HepG2 (cell line): Measurements from ENCODE around the gene ACTL8. TPM values are rescaled to one million over a fixed set of nuclear protein-coding genes. Genes with fewer than 3 reads are reported as not detected.

Source experiments
- ATAC-seq: fragments of 200-7000 bp; cut with Tn5 transposase; 3 replicates; pipeline ENCODE4 v1.9.1; 2020; ENCODE audit warnings: mild to moderate bottlenecking, moderate library complexity
- BruUV-seq: library from RNA; stranded (reverse); fragments of 400-500 nt; replicated peaks from 2 replicates; lab custom pipeline; 2021; lab: Mats Ljungman, UMichigan
- CTCF ChIA-PET: fragments of 300-600 bp; formaldehyde crosslinking; extraction: SDS; loops from one replicate; lab custom pipeline; 2021; ENCODE audit warnings: low total read pairs, inconsistent platforms, low intra/inter-chr PET ratio; lab: Yijun Ruan, JAX
- POLR2A ChIA-PET: fragments of 350-600 bp; sonication (Branson Sonifier 250); formaldehyde crosslinking; loops from one replicate; lab custom pipeline; 2020; ENCODE audit warnings: antibody characterized with exemption, inconsistent platforms; lab: Yijun Ruan, JAX
- DNase-seq: peaks from one replicate; pipeline ENCODE4 v3.0.0-alpha.2; 2015; ENCODE audit warnings: low spot score
- FAIRE-seq: peaks from 3 replicates; lab custom pipeline; 2011; peaks lifted over from hg19 to GRCh38; lab: Jason Lieb, UNC
- H2AFZ ChIP-seq: one replicate; pipeline ENCODE4 v1.6.1; 2011; ENCODE audit warnings: low read length, inconsistent platforms
- H3K27ac ChIP-seq: fragments of 300-600 bp; 3 replicates; pipeline ENCODE4 v1.8.0; 2011; ENCODE audit warnings: mixed run types, mild to moderate bottlenecking, mixed read lengths, low read length, inconsistent platforms; ENCODE audit not compliant: insufficient read depth; ENCODE audit errors: extremely low read length
- H3K27me3 ChIP-seq, 2 experiments: fragments of 200-600 bp in 1 of 2; 2 replicates in 1 of 2; 3 replicates in 1 of 2; pipeline versions ENCODE4 v1.6.0 to v1.8.0; 2011; ENCODE audit warnings: low read length in 2 of 2, mild to moderate bottlenecking in 2 of 2, moderate library complexity in 2 of 2, inconsistent platforms in 1 of 2; ENCODE audit not compliant: insufficient read depth in 2 of 2, control insufficient read depth in 1 of 2
- H3K36me3 ChIP-seq, 2 experiments: fragments of 200-600 bp in 1 of 2; replicated peaks in 1 of 2; 2 replicates in 1 of 2; 3 replicates in 1 of 2; pipeline versions ENCODE4 v1.5.1 to v1.8.0; 2011; ENCODE audit warnings: low read length in 2 of 2, inconsistent platforms in 1 of 2; ENCODE audit not compliant: insufficient read depth in 2 of 2, control insufficient read depth in 1 of 2
- H3K4me1 ChIP-seq: 2 replicates; pipeline ENCODE4 v1.5.1; 2012; ENCODE audit warnings: low read length, inconsistent platforms; ENCODE audit not compliant: insufficient read depth
- H3K4me2 ChIP-seq: 2 replicates; pipeline ENCODE4 v1.6.0; 2011; ENCODE audit warnings: low read depth, low read length, inconsistent platforms
- H3K4me3 ChIP-seq, 3 experiments: fragments of 200-600 bp in 1 of 3; sonication (generic), shearing (Covaris generic) in 1 of 3; replicated peaks in 1 of 3; 2 replicates each; pipeline ENCODE4 v1.5.1; 2011 to 2016; ENCODE audit warnings: low read length in 3 of 3, inconsistent platforms in 2 of 3, low read depth in 2 of 3, mild to moderate bottlenecking in 2 of 3, control low read depth in 1 of 3, mixed read lengths in 1 of 3; ENCODE audit not compliant: insufficient read depth in 1 of 3
- H3K79me2 ChIP-seq: one replicate; pipeline ENCODE4 v1.6.1; 2011; ENCODE audit warnings: low read length, inconsistent platforms; ENCODE audit not compliant: insufficient read depth
- H3K9ac ChIP-seq: 2 replicates; pipeline ENCODE4 v1.6.0; 2011; ENCODE audit warnings: mild to moderate bottlenecking, low read depth, low read length, inconsistent platforms; ENCODE audit not compliant: insufficient read depth
- H3K9me3 ChIP-seq: 2 replicates; pipeline ENCODE4 v1.5.1; 2012; ENCODE audit warnings: mild to moderate bottlenecking, low read length
- H4K20me1 ChIP-seq: 2 replicates; pipeline ENCODE4 v1.6.0; 2011; ENCODE audit warnings: inconsistent platforms, mild to moderate bottlenecking, low read length, moderate library complexity; ENCODE audit not compliant: insufficient read depth
- BHLHE40 ChIP-seq: IDR thresholded peaks from 2 replicates; pipeline ENCODE4 v1.6.1; 2011; ENCODE audit warnings: low read length, improper control_type of control experiment
- CHD4 ChIP-seq: fragments of 200-600 bp; sonication (generic); IDR thresholded peaks from 2 replicates; pipeline ENCODE4 v1.7.0; 2017; ENCODE audit warnings: mild to moderate bottlenecking, low read length, borderline replicate concordance
- HHEX ChIP-seq: IDR thresholded peaks from 2 replicates; pipeline ENCODE4 v1.6.1; 2016; ENCODE audit warnings: control low read depth
- HNRNPLL ChIP-seq: fragments of 200-400 bp; formaldehyde crosslinking; IDR thresholded peaks from 2 replicates; pipeline ENCODE4 v1.6.1; 2017; ENCODE audit warnings: mild to moderate bottlenecking, low read depth, low read length; ENCODE audit not compliant: poor library complexity, severe bottlenecking
- HOXA3 ChIP-seq: sonication (generic); formaldehyde crosslinking; IDR thresholded peaks from 2 replicates; pipeline ENCODE4 v1.5.0; 2020; ENCODE audit warnings: missing genetic modification reagents
- KLF12 ChIP-seq: sonication (generic); formaldehyde crosslinking; IDR thresholded peaks from 2 replicates; pipeline ENCODE4 v1.4.0; 2020; ENCODE audit warnings: missing genetic modification reagents, borderline replicate concordance
- TCF7 ChIP-seq: sonication (generic); IDR thresholded peaks from 2 replicates; pipeline ENCODE4 v1.6.1; 2016; ENCODE audit warnings: antibody characterized with exemption, low read depth
- TOPORS ChIP-seq: sonication (generic); formaldehyde crosslinking; IDR thresholded peaks from 2 replicates; pipeline ENCODE4 v1.8.0; 2023; ENCODE audit warnings: mild to moderate bottlenecking, missing genetic modification reagents
- ZBTB20 ChIP-seq: sonication (generic); formaldehyde crosslinking; IDR thresholded peaks from 2 replicates; pipeline ENCODE4 v1.8.1; 2023; ENCODE audit warnings: missing genetic modification reagents, low read depth, mild to moderate bottlenecking, borderline replicate concordance
- ZBTB40 ChIP-seq, 2 experiments: fragments of 450-650 bp in 1 of 2; sonication (generic) in 1 of 2; formaldehyde crosslinking in 1 of 2; IDR thresholded peaks; 2 replicates each; pipeline versions ENCODE4 v1.6.1 to v1.8.0; 2016 to 2022; ENCODE audit warnings: antibody characterized with exemption in 1 of 2, mild to moderate bottlenecking in 1 of 2, missing genetic modification reagents in 1 of 2
- ZNF430 ChIP-seq: sonication (generic); formaldehyde crosslinking; IDR thresholded peaks from 2 replicates; pipeline ENCODE4 v1.9.0; 2021; ENCODE audit warnings: mild to moderate bottlenecking, missing genetic modification reagents
- WGBS: methylation state at CpG from one replicate; pipeline ENCODE4 v1.1.6; 2017; ENCODE audit warnings: low lambda C conversion rate; 5-methylcytosine and 5-hydroxymethylcytosine counted together
- in situ Hi-C: cut with HindIII; loops from 2 replicates; pipeline ENCODE4 v1.10.0; 2017; ENCODE audit warnings: low pct_unique_long_range_greater_than_20kb; ENCODE audit not compliant: extremely low pct_ligation_motif_present
- intact Hi-C: fragments of 100-400 bp; cut with micrococcal nuclease; formaldehyde crosslinking; loops from one replicate; pipeline ENCODE4 v1.10.0; 2022; ENCODE audit not compliant: unreplicated experiment
- polyA plus RNA-seq, 8 experiments: library from polyadenylated mRNA; depleted of rRNA in 3 of 8; stranded (reverse) in 7 of 8; unstranded in 1 of 8; fragments of >200 nt; fragmentation: Illumina TruSeq in 4 of 8; extraction: Trizol in 4 of 8; gene quantifications; 2 replicates each; pipeline versions ENCODE4 v1.2.1 to v1.2.3, GENCODE V29; 2011 to 2016; ENCODE audit warnings: low read depth in 4 of 8, missing spikeins in 1 of 8, mixed read lengths in 1 of 8; ENCODE audit not compliant: insufficient read depth in 1 of 8
- total RNA-seq, 5 experiments: library from RNA; depleted of rRNA; stranded (reverse); fragments of >200 nt; fragmentation: Illumina TruSeq; extraction: Trizol; gene quantifications; 2 replicates each; pipeline ENCODE4 v1.2.3, GENCODE V29; 2016; ENCODE audit warnings: low read depth in 1 of 5
- TF ChIP-seq, protein P1 (sequence below): sonication (generic); formaldehyde crosslinking; IDR thresholded peaks from 2 replicates; pipeline ENCODE4 v1.4.0; 2020; ENCODE audit warnings: mild to moderate bottlenecking, missing genetic modification reagents
- TF ChIP-seq, protein P2 (sequence below): sonication (generic); formaldehyde crosslinking; conservative IDR thresholded peaks from 2 replicates; pipeline ENCODE4 v1.8.1; 2023; ENCODE audit warnings: missing genetic modification reagents
- TF ChIP-seq, protein P3 (sequence below): sonication (generic); formaldehyde crosslinking; conservative IDR thresholded peaks from 2 replicates; pipeline ENCODE4 v1.4.0; 2020; ENCODE audit warnings: missing genetic modification reagents

Gene ACTL8
- total and polyA plus RNA-seq, 2 of the 13 experiments (the other 11 are each of a cell fraction or from before 2014, with no cell fraction given), result 0.09 to 0.64 TPM

DNA sequence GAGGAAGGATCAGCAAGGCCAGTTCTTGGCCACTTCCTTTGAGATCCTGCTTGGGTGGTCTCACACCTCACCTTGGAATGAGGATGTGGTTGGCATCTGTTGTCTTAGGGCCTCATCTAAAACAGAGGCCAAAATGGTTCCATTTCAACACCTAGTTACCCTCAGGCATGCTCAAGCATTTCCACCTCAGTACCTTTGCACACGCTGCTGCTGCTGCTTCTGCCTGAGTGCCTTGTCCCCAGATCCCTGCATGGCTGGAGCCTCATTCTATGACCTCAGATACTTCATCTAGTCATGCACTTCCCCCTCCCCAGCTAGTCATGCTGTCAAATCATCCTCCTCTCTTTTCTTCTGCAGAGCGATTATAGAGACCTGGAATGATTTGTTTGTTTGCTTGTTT is 86.8 kb downstream of the ACTL8 start:
- Histone ChIP-seq H3K36me3 (no peaks in the 10 kb centered on the region), H3K4me3 (no peak overlapping the region), H3K27me3 (peaks cover 0 to 4% of the 10 kb centered on the region in 2 experiments; a peak in 2 of 5 replicates), H3K79me2 (no peaks in the 10 kb centered on the region), H2AFZ (no peak overlapping the region), H3K27ac (no peak overlapping the region), H3K9me3 (no peaks in the 10 kb centered on the region), H4K20me1 (no peaks in the 10 kb centered on the region), H3K9ac (no peak overlapping the region), H3K4me2 (no peak overlapping the region), H3K4me1 (no peaks in the 10 kb centered on the region)
- DNase-seq (no peak), ATAC-seq (no peak), FAIRE-seq (no peak)
- CTCF ChIA-PET, result no interaction called here
- intact Hi-C loops, result no loop called here
- POLR2A ChIA-PET, result no interaction called here
- in situ Hi-C loops, result no loop called here
- WGBS, result 9% methylated on average over 2 of the region's 2 CpGs
- BruUV-seq, result no TSS peak
- TF ChIP-seq ZBTB20 (CRISPR knock-in tag) (no peak), CHD4 (no peak), HNRNPLL (no peak), ZNF430 (CRISPR knock-in tag) (no peak), BHLHE40 (no peak), ZBTB40 (IDR thresholded peaks at IDR 0.05) (no peak), ZBTB40 (CRISPR knock-in tag; IDR thresholded peaks at IDR 0.05) (no peak), KLF12 (CRISPR knock-in tag) (no peak), HOXA3 (no peak), TOPORS (CRISPR knock-in tag) (no peak), TCF7 (no peak), HHEX (CRISPR knock-in tag) (no peak)
- TF ChIP-seq, protein P1, sequence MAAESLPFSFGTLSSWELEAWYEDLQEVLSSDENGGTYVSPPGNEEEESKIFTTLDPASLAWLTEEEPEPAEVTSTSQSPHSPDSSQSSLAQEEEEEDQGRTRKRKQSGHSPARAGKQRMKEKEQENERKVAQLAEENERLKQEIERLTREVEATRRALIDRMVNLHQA (CRISPR knock-in tag), result no peak
- TF ChIP-seq, protein P2, sequence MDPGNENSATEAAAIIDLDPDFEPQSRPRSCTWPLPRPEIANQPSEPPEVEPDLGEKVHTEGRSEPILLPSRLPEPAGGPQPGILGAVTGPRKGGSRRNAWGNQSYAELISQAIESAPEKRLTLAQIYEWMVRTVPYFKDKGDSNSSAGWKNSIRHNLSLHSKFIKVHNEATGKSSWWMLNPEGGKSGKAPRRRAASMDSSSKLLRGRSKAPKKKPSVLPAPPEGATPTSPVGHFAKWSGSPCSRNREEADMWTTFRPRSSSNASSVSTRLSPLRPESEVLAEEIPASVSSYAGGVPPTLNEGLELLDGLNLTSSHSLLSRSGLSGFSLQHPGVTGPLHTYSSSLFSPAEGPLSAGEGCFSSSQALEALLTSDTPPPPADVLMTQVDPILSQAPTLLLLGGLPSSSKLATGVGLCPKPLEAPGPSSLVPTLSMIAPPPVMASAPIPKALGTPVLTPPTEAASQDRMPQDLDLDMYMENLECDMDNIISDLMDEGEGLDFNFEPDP (CRISPR knock-in tag), result no peak
- TF ChIP-seq, protein P3, sequence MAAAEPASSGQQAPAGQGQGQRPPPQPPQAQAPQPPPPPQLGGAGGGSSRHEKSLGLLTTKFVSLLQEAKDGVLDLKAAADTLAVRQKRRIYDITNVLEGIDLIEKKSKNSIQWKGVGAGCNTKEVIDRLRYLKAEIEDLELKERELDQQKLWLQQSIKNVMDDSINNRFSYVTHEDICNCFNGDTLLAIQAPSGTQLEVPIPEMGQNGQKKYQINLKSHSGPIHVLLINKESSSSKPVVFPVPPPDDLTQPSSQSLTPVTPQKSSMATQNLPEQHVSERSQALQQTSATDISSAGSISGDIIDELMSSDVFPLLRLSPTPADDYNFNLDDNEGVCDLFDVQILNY, result no peak
